WTC11 (cell line): ENCODE measurements around the gene GANAB. TPM values are rescaled to one million over a fixed set of nuclear protein-coding genes. Genes with fewer than 3 reads are reported as not detected.

Experiments
- ATAC-seq: fragments of 200-7000 bp; cut with Tn5 transposase; 2 replicates; pipeline ENCODE4 v1.10.0; 2021; ENCODE audit warnings: mild to moderate bottlenecking, moderate library complexity
- CTCF ChIA-PET: fragments of 300-600 bp; sonication (Branson Sonifier 250); formaldehyde crosslinking; loops from one replicate; lab custom pipeline; 2021; ENCODE audit warnings: antibody characterized with exemption; lab: Charles Lee
- POLR2A ChIA-PET: fragments of 350-600 bp; sonication (Branson Sonifier 250); formaldehyde crosslinking; loops from one replicate; lab custom pipeline; 2021; ENCODE audit warnings: antibody characterized with exemption; lab: Charles Lee
- DNase-seq: peaks from one replicate; pipeline ENCODE4 v3.0.0; 2021; ENCODE audit warnings: low spot score
- H3K27ac Mint-ChIP-seq: 2 replicates; pipeline ENCODE4 v1.8.0; 2021; ENCODE audit warnings: mixed read lengths
- H3K27me3 Mint-ChIP-seq: 2 replicates; pipeline ENCODE4 v1.8.0; 2021; ENCODE audit warnings: low read depth, mild to moderate bottlenecking, moderate library complexity, mixed read lengths
- H3K36me3 Mint-ChIP-seq: 2 replicates; pipeline ENCODE4 v1.8.0; 2021; ENCODE audit warnings: mixed read lengths
- H3K4me1 Mint-ChIP-seq: 2 replicates; pipeline ENCODE4 v1.8.0; 2022; ENCODE audit warnings: mixed read lengths
- H3K4me3 Mint-ChIP-seq: 2 replicates; pipeline ENCODE4 v1.8.0; 2021; ENCODE audit warnings: mild to moderate bottlenecking, moderate library complexity, mixed read lengths
- H3K9me3 Mint-ChIP-seq: 2 replicates; pipeline ENCODE4 v1.8.0; 2021; ENCODE audit warnings: mixed read lengths
- AR ChIP-seq: fragments of 250-450 bp; sonication (Bioruptor Pico); IDR thresholded peaks from 2 replicates; pipeline ENCODE4 v1.9.0; 2021; ENCODE audit warnings: mild to moderate bottlenecking
- ATF1 ChIP-seq: sonication (generic); formaldehyde crosslinking; IDR thresholded peaks from 2 replicates; pipeline ENCODE4 v1.8.1; 2023; ENCODE audit warnings: mild to moderate bottlenecking, moderate library complexity, missing genetic modification reagents
- CTCF ChIP-seq: fragments of 200-600 bp; IDR thresholded peaks from 2 replicates; pipeline ENCODE4 v1.8.0; 2022; ENCODE audit warnings: antibody characterized with exemption
- EMX1 ChIP-seq: fragments of 250-450 bp; sonication (Bioruptor Pico); IDR thresholded peaks from 2 replicates; pipeline ENCODE4 v1.8.0; 2021; ENCODE audit warnings: mild to moderate bottlenecking
- FOXJ3 ChIP-seq: sonication (generic); formaldehyde crosslinking; IDR thresholded peaks from 2 replicates; pipeline ENCODE4 v1.9.0; 2021; ENCODE audit warnings: missing genetic modification reagents, mild to moderate bottlenecking, borderline replicate concordance
- HMGA2 ChIP-seq: fragments of 250-450 bp; sonication (Bioruptor Pico); IDR thresholded peaks from 2 replicates; pipeline ENCODE4 v1.4.0; 2021; ENCODE audit warnings: mild to moderate bottlenecking, moderate library complexity
- HMGXB4 ChIP-seq: sonication (generic); formaldehyde crosslinking; IDR thresholded peaks from 2 replicates; pipeline ENCODE4 v1.8.1; 2023; ENCODE audit warnings: mild to moderate bottlenecking, moderate library complexity, missing genetic modification reagents
- IRF1 ChIP-seq: sonication (generic); formaldehyde crosslinking; IDR thresholded peaks from 2 replicates; pipeline ENCODE4 v1.8.0; 2023; ENCODE audit warnings: missing genetic modification reagents
- NFATC4 ChIP-seq: fragments of 250-450 bp; sonication (Bioruptor Pico); IDR thresholded peaks from 2 replicates; pipeline ENCODE4 v1.9.0; 2021; ENCODE audit warnings: mild to moderate bottlenecking
- NFYB ChIP-seq: sonication (generic); formaldehyde crosslinking; conservative IDR thresholded peaks from 2 replicates; pipeline ENCODE4 v1.8.0; 2022; ENCODE audit warnings: low read depth, missing genetic modification reagents
- NR3C1 ChIP-seq: sonication (generic); formaldehyde crosslinking; conservative IDR thresholded peaks from 2 replicates; pipeline ENCODE4 v1.8.1; 2023; ENCODE audit warnings: low read depth, mild to moderate bottlenecking, missing genetic modification reagents
- OVOL2 ChIP-seq: fragments of 250-450 bp; sonication (Bioruptor Pico); IDR thresholded peaks from 2 replicates; pipeline ENCODE4 v1.9.0; 2021; ENCODE audit warnings: mild to moderate bottlenecking, borderline replicate concordance
- RELA ChIP-seq: sonication (generic); formaldehyde crosslinking; IDR thresholded peaks from 2 replicates; pipeline ENCODE4 v1.8.1; 2022; ENCODE audit warnings: missing genetic modification reagents, mild to moderate bottlenecking, borderline replicate concordance
- SMAD3 ChIP-seq: sonication (generic); formaldehyde crosslinking; IDR thresholded peaks from 2 replicates; pipeline ENCODE4 v1.8.0; 2022; ENCODE audit warnings: missing genetic modification reagents, mild to moderate bottlenecking, borderline replicate concordance
- TCF7 ChIP-seq: sonication (generic); formaldehyde crosslinking; IDR thresholded peaks from 2 replicates; pipeline ENCODE4 v1.8.0; 2022; ENCODE audit warnings: mild to moderate bottlenecking, low read depth, missing genetic modification reagents, moderate library complexity
- TEAD1 ChIP-seq: sonication (generic); formaldehyde crosslinking; IDR thresholded peaks from 2 replicates; pipeline ENCODE4 v1.8.0; 2022; ENCODE audit warnings: mild to moderate bottlenecking, missing genetic modification reagents
- ZNF121 ChIP-seq: sonication (generic); formaldehyde crosslinking; IDR thresholded peaks from 2 replicates; pipeline ENCODE4 v1.8.0; 2023; ENCODE audit warnings: missing genetic modification reagents
- total RNA-seq: library from RNA; stranded (reverse); gene quantifications from 3 replicates; pipeline ENCODE4 v1.2.3, GENCODE V29; 2021
- TF ChIP-seq, protein P1 (sequence below): sonication (generic); formaldehyde crosslinking; IDR thresholded peaks from 2 replicates; pipeline ENCODE4 v1.8.0; 2022; ENCODE audit warnings: missing genetic modification reagents

GANAB gene
- total RNA-seq, 1 experiment from 2014 or later, result 327 TPM

DNA sequence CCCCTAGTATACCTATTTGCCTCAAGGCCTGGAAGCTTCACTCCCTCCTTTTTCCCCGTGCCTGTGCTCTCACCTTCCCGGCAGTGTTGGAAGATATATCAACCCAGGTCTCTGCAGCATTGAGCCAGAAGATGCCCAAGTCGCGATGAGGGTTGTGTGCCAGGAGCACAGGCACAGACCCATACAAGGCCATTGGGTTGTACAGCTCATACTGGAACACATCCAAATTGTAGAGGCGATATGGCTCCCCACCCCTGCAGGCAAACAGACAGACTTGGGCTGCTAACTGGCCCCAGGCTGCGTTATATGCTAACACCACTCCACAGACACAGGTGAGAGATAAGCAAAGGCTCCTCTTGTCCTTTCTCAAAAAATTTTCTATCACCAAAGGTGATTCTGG lies 13.9 kb downstream of the GANAB start:
- CTCF ChIA-PET, result no interaction called here
- DNase-seq, result no peak
- H3K36me3 Mint-ChIP-seq, result peaks cover 80% of the 10 kb centered on the region
- no peak for ATAC-seq
- no peaks in the 10 kb centered on the region for H3K9me3 Mint-ChIP-seq
- no peak overlapping the region for H3K4me3 Mint-ChIP-seq
- POLR2A ChIA-PET, result no interaction called here
- no peaks in the 10 kb centered on the region for H3K4me1 Mint-ChIP-seq
- no peak overlapping the region for H3K27ac Mint-ChIP-seq
- TF ChIP-seq RELA (CRISPR knock-in tag) (no peak), NFATC4 (no peak), FOXJ3 (CRISPR knock-in tag) (no peak), NR3C1 (no peak), IRF1 (CRISPR knock-in tag) (no peak), ZNF121 (no peak), SMAD3 (no peak), ATF1 (CRISPR knock-in tag) (no peak), OVOL2 (no peak), AR (CRISPR knock-in tag) (no peak), HMGA2 (CRISPR knock-in tag) (no peak)
- no peaks in the 10 kb centered on the region for H3K27me3 Mint-ChIP-seq

GRCh38 chr11:62627713-62628112 lies 18.7 kb downstream of the GANAB start:
- ChIA-PET CTCF (no interaction called here), POLR2A (no interaction called here)
- no peaks in the 10 kb centered on the region for H3K9me3 Mint-ChIP-seq
- H3K36me3 Mint-ChIP-seq, result peaks cover 72% of the 10 kb centered on the region
- ATAC-seq (peak; percentile 36; the same call in 1 of the 2 replicates), DNase-seq (no peak)
- no peaks in the 10 kb centered on the region for H3K4me1 Mint-ChIP-seq
- no peaks in the 10 kb centered on the region for H3K27me3 Mint-ChIP-seq
- no peak for TF ChIP-seq NFYB (CRISPR knock-in tag)
- TF ChIP-seq AR (CRISPR knock-in tag), result no peak
- no peak for TF ChIP-seq CTCF
- TF ChIP-seq HMGXB4 (CRISPR knock-in tag), result no peak
- TF ChIP-seq, protein P1, sequence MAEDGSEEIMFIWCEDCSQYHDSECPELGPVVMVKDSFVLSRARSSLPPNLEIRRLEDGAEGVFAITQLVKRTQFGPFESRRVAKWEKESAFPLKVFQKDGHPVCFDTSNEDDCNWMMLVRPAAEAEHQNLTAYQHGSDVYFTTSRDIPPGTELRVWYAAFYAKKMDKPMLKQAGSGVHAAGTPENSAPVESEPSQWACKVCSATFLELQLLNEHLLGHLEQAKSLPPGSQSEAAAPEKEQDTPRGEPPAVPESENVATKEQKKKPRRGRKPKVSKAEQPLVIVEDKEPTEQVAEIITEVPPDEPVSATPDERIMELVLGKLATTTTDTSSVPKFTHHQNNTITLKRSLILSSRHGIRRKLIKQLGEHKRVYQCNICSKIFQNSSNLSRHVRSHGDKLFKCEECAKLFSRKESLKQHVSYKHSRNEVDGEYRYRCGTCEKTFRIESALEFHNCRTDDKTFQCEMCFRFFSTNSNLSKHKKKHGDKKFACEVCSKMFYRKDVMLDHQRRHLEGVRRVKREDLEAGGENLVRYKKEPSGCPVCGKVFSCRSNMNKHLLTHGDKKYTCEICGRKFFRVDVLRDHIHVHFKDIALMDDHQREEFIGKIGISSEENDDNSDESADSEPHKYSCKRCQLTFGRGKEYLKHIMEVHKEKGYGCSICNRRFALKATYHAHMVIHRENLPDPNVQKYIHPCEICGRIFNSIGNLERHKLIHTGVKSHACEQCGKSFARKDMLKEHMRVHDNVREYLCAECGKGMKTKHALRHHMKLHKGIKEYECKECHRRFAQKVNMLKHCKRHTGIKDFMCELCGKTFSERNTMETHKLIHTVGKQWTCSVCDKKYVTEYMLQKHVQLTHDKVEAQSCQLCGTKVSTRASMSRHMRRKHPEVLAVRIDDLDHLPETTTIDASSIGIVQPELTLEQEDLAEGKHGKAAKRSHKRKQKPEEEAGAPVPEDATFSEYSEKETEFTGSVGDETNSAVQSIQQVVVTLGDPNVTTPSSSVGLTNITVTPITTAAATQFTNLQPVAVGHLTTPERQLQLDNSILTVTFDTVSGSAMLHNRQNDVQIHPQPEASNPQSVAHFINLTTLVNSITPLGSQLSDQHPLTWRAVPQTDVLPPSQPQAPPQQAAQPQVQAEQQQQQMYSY (CRISPR knock-in tag), result no peak
- no peak for TF ChIP-seq IRF1 (CRISPR knock-in tag)
- no peak for TF ChIP-seq TCF7
- no peak for TF ChIP-seq RELA (CRISPR knock-in tag)
- no peak for TF ChIP-seq TEAD1 (CRISPR knock-in tag)
- no peak for TF ChIP-seq EMX1
- H3K27ac Mint-ChIP-seq, result no peak overlapping the region
- H3K4me3 Mint-ChIP-seq, result no peak overlapping the region
